Kidney epithelial cell (primary cell): ENCODE results near the gene CLIC6. TPM values are rescaled to one million over a fixed set of nuclear protein-coding genes. Genes with fewer than 3 reads are reported as not detected.
A peak's percentile ranks its signal among the peaks of the same experiment; 100 is the strongest.

Experiments
- DNase-seq: peaks from one replicate; pipeline ENCODE4 v3.0.0-alpha.2; 2010; ENCODE audit warnings: low read depth
- H3K27me3 ChIP-seq: 2 replicates; pipeline ENCODE4 v1.6.0; 2011; ENCODE audit warnings: low read length; ENCODE audit not compliant: control insufficient read depth, insufficient read depth
- H3K36me3 ChIP-seq: 2 replicates; pipeline ENCODE4 v1.5.1; 2011; ENCODE audit warnings: low read length; ENCODE audit not compliant: control insufficient read depth, insufficient read depth
- H3K4me3 ChIP-seq: 2 replicates; pipeline ENCODE4 v1.5.1; 2011; ENCODE audit warnings: low read depth, mild to moderate bottlenecking, control low read depth, low read length
- CTCF ChIP-seq: IDR thresholded peaks from 2 replicates; pipeline ENCODE4 v1.5.1; 2011; ENCODE audit warnings: mild to moderate bottlenecking, moderate library complexity, low read length, control low read depth, inconsistent platforms; ENCODE audit not compliant: insufficient read depth, poor library complexity, severe bottlenecking
- total RNA-seq: library from RNA; depleted of rRNA; stranded (reverse); fragments of >200 nt; gene quantifications from 2 replicates; pipeline ENCODE4 v1.2.3, GENCODE V29; 2015

CLIC6 gene
- total RNA-seq, 1 donor from 2014 or later, result 8.0 TPM

- DNase-seq, result peak; percentile 4
- TF ChIP-seq CTCF, result no peak
- H3K36me3 ChIP-seq, result no peaks in the 10 kb centered on the region
These were observed 58.0 kb downstream of the CLIC6 start for GRCh38 chr21:34726627-34727337.

GRCh38 chr21:34728479-34728878 is 59.7 kb downstream of the CLIC6 start:
- Histone ChIP-seq H3K4me3 (no peak overlapping the region), H3K27me3 (no peaks in the 10 kb centered on the region), H3K36me3 (no peaks in the 10 kb centered on the region)
- no peak for DNase-seq
- TF ChIP-seq CTCF, result no peak

More at GRCh38 chr21:34726627-34727337, 58.0 kb downstream of the CLIC6 start:
- no peak overlapping the region for H3K4me3 ChIP-seq
- peaks cover 3% of the 10 kb centered on the region for H3K27me3 ChIP-seq

GRCh38 chr21:34730194-34730593 is 61.4 kb downstream of the CLIC6 start:
- H3K36me3 ChIP-seq, result no peaks in the 10 kb centered on the region
- H3K4me3 ChIP-seq, result no peak overlapping the region
- H3K27me3 ChIP-seq, result no peaks in the 10 kb centered on the region
- TF ChIP-seq CTCF, result no peak
- DNase-seq, result no peak

- H3K4me3 ChIP-seq, result no peak overlapping the region
- DNase-seq, result no peak
- no peaks in the 10 kb centered on the region for H3K36me3 ChIP-seq
- H3K27me3 ChIP-seq, result no peaks in the 10 kb centered on the region
- TF ChIP-seq CTCF, result no peak
These were observed 62.1 kb downstream of the CLIC6 start for GRCh38 chr21:34730756-34731445.

GRCh38 chr21:34732388-34732821 is 63.6 kb downstream of the CLIC6 start:
- TF ChIP-seq CTCF, result no peak
- Histone ChIP-seq H3K4me3 (no peak overlapping the region), H3K36me3 (no peaks in the 10 kb centered on the region), H3K27me3 (no peaks in the 10 kb centered on the region)
- DNase-seq, result no peak
